Testis (tissue), 2 donors: ENCODE data around the gene SPDYE5.
A peak's percentile ranks its signal among the peaks of the same experiment; 100 is the strongest.
"Not testable (repeated sequence)": the region's sequence is repeated elsewhere in the genome, so short reads cannot be mapped to it uniquely, and the experiment has no call there.

ENCODE experiments used
- POLR2A ChIP-seq: fragments of 450-650 bp; IDR thresholded peaks from one replicate; pipeline ENCODE4 v1.6.1; 2017; ENCODE audit warnings: antibody characterized with exemption, mild to moderate bottlenecking, moderate library complexity
- TF ChIP-seq, protein P1 (sequence below), 3 experiments: fragments of 450-650 bp in 2 of 3; fragments of 200-600 bp in 1 of 3; sonication (generic) in 1 of 3; IDR thresholded peaks; one replicate each; pipeline ENCODE4 v1.5.1; 2016 to 2019; ENCODE audit warnings: antibody characterized with exemption in 3 of 3, mild to moderate bottlenecking in 2 of 3, moderate library complexity in 1 of 3

DNA sequence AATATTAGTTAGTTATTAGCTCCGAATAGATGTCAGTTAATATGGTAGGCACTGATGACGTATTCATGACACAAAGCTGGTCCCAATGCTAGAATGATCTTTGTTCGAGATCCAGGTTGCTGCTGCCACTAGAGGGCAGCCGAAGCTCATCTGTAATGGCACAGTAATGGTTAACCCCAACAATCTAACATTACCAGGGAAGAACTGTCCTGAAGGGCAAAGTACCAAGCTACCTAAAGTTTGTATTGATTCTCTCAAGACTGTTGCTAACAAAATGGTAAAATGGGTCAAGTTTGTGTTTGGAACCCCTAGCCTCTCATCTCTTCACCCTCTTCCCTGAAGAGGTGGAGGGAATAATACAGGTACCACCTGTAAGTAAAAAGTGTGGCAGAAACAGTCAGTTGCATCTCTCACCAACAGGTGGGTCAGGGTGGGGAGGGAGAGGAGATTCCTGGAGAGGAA is 39.6 kb upstream of the SPDYE5 start:
- TF ChIP-seq POLR2A: not testable (repeated sequence)
- TF ChIP-seq, protein P1, sequence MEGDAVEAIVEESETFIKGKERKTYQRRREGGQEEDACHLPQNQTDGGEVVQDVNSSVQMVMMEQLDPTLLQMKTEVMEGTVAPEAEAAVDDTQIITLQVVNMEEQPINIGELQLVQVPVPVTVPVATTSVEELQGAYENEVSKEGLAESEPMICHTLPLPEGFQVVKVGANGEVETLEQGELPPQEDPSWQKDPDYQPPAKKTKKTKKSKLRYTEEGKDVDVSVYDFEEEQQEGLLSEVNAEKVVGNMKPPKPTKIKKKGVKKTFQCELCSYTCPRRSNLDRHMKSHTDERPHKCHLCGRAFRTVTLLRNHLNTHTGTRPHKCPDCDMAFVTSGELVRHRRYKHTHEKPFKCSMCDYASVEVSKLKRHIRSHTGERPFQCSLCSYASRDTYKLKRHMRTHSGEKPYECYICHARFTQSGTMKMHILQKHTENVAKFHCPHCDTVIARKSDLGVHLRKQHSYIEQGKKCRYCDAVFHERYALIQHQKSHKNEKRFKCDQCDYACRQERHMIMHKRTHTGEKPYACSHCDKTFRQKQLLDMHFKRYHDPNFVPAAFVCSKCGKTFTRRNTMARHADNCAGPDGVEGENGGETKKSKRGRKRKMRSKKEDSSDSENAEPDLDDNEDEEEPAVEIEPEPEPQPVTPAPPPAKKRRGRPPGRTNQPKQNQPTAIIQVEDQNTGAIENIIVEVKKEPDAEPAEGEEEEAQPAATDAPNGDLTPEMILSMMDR (IDR thresholded peaks at IDR 0.05): peak in 1 of 3 experiments; percentile 33
